ENCODE measurements around the gene LY6G5B.
A peak's percentile ranks its signal among the peaks of the same experiment; 100 is the strongest.

Gene LY6G5B, protein sequence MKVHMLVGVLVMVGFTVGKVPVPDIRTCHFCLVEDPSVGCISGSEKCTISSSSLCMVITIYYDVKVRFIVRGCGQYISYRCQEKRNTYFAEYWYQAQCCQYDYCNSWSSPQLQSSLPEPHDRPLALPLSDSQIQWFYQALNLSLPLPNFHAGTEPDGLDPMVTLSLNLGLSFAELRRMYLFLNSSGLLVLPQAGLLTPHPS

DNA sequence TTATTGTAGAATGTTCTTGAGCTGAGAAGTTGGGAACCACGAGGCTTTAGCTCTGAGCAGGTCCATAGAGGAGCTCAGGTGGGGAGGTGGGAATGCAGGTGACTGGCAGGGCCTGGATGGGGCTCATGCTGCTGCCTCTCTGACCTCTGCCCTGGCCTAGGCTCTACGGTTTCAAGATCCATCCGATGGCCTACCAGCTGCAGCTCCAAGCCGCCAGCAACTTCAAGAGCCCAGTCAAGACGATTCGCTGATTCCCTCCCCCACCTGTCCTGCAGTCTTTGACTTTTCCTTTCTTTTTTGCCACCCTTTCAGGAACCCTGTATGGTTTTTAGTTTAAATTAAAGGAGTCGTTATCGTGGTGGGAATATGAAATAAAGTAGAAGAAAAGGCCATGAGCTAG is at the start of gene LY6G5B:
Gene LY6G5B, plus strand, starts transcription at position 301 of the 400 bp plus-strand sequence. CDS start 975 bp downstream, outside the sequence.
- no peak within 1 kb of the TSS for H3K4me3 ChIP-seq (ENCODE audit: low read length)
- TF ChIP-seq, protein P1, sequence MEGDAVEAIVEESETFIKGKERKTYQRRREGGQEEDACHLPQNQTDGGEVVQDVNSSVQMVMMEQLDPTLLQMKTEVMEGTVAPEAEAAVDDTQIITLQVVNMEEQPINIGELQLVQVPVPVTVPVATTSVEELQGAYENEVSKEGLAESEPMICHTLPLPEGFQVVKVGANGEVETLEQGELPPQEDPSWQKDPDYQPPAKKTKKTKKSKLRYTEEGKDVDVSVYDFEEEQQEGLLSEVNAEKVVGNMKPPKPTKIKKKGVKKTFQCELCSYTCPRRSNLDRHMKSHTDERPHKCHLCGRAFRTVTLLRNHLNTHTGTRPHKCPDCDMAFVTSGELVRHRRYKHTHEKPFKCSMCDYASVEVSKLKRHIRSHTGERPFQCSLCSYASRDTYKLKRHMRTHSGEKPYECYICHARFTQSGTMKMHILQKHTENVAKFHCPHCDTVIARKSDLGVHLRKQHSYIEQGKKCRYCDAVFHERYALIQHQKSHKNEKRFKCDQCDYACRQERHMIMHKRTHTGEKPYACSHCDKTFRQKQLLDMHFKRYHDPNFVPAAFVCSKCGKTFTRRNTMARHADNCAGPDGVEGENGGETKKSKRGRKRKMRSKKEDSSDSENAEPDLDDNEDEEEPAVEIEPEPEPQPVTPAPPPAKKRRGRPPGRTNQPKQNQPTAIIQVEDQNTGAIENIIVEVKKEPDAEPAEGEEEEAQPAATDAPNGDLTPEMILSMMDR (conservative IDR thresholded peaks at IDR 0.05; ENCODE audit: low read length) = no peak
- DNase-seq (ENCODE audit: low read depth) = no peak

- H3K4me3 ChIP-seq (ENCODE audit: low read length) = peak within 1 kb of the TSS; percentile 92
- TF ChIP-seq, protein P1 (conservative IDR thresholded peaks at IDR 0.05; ENCODE audit: low read length) = no peak
- no peak for DNase-seq (ENCODE audit: low read depth)
These were observed 49.0 kb upstream of the LY6G5B start, which contains the start of gene PRRC2A for GRCh38 chr6:31620586-31621319. Gene PRRC2A, plus strand, starts transcription at chr6:31620715. Its CDS starts 2,075 bp downstream, at chr6:31622790.

DNA sequence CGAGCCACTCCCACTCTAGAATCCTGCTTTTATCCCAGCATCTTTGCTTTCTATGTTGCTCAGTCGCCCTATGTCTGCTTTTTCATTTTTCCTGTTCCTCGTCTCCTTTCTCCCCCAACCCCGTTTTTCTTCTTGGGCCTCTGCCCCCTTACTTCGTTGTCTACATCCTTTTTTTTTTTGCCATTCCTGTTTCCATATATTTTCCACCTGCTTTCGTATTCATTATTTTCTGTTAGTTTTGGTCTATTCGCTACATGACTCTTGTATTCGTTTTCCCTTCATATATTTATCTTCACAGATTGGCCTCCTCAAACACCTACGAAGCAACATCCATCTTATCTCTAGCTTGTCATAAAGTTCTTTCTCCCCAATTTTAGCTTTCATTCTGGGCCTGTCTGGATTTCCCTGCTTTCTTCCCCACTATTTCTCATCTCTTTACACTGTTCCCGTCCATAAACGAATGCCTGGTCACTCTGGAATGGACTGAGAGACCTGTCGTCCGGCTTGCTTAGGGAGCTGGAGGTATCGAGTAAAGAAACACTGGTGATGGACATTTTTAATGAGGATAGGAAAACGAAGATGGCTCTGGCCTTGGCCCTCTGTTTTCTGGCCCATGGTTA is 48.3 kb upstream of the LY6G5B start:
- no peak for DNase-seq (ENCODE audit: low read depth)
- H3K4me3 ChIP-seq (ENCODE audit: low read length) = peak overlapping the region; percentile 92
- TF ChIP-seq, protein P1 (conservative IDR thresholded peaks at IDR 0.05; ENCODE audit: low read length) = no peak

DNA sequence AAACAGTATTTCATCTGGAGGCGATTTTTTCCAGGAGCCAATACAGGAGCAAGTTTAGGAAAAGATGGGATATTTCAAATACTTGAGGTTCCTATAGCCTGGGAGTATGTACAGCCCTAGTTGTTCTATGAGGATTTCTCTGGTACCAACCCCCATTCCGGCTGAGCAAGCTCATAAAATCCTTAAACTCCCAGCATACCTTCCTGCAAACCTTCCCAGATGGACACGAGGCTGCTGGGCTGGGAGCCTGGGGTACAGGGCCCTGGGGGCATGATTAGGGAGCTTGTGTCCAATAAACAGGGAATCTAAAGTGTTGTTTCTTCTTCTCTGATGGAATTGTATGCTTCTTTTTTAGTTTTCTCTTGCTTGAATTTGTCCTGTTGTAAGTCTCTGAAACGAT is 47.8 kb upstream of the LY6G5B start:
- DNase-seq (ENCODE audit: low read depth) = peak; percentile 31
- TF ChIP-seq, protein P1 (conservative IDR thresholded peaks at IDR 0.05; ENCODE audit: low read length) = no peak
- peak overlapping the region; percentile 92 for H3K4me3 ChIP-seq (ENCODE audit: low read length)

- DNase-seq (ENCODE audit: low read depth) = no peak
- TF ChIP-seq, protein P1 (conservative IDR thresholded peaks at IDR 0.05; ENCODE audit: low read length) = no peak
- peak overlapping the region; percentile 92 for H3K4me3 ChIP-seq (ENCODE audit: low read length)
These were observed 47.1 kb upstream of the LY6G5B start for GRCh38 chr6:31622684-31623091.

DNA sequence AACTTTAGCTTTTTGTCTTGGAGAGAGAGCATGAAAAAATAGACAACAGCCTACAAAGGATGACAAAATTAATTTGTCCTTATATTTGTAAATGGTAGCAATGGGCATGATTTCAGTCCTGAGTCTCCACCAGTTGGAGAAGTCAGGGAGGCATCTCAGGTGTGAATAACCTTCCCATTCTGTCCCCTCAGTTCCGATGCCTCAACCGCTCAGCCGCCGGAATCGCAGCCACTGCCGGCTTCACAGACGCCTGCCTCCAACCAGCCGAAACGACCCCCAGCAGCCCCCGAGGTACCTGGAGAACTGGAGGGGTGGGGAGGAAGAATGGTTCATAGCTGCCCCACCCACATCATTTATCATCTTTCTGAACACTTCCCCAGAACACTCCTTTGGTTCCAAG is 45.7 kb upstream of the LY6G5B start:
- no peak overlapping the region for H3K4me3 ChIP-seq (ENCODE audit: low read length)
- TF ChIP-seq, protein P1 (conservative IDR thresholded peaks at IDR 0.05; ENCODE audit: low read length) = no peak
- DNase-seq (ENCODE audit: low read depth) = no peak

Measured in AG10803 (cell line).